ENCODE measurements around the gene ADH6. TPM values are rescaled to one million over a fixed set of nuclear protein-coding genes. Genes with fewer than 3 reads are reported as not detected.
A peak's percentile ranks its signal among the peaks of the same experiment; 100 is the strongest.
"Not testable (repeated sequence)": the region's sequence is repeated elsewhere in the genome, so short reads cannot be mapped to it uniquely, and the experiment has no call there.

The ADH6 gene
- total RNA-seq, 1 donor from 2014 or later = not detected

GRCh38 chr4:99234331-99235010, 15.4 kb upstream of the ADH6 start:
- DNase-seq (ENCODE audit: extremely low spot score in 2 of 2) = no peak
- Histone ChIP-seq H3K4me3 (no peak overlapping the region), H3K27ac (peak overlapping the region; percentile 42), H3K9me3 (no peaks in the 10 kb centered on the region), H3K36me3 (no peaks in the 10 kb centered on the region), H3K27me3 (no peaks in the 10 kb centered on the region), H3K4me1 (peaks cover 7% of the 10 kb centered on the region)
- intact Hi-C loops (cut with DNase I) = no loop called here
- TF ChIP-seq CTCF (IDR thresholded peaks at IDR 0.05) = no peak
- TF ChIP-seq POLR2A (IDR thresholded peaks at IDR 0.05) = no peak
- TF ChIP-seq POLR2AphosphoS5 (IDR thresholded peaks at IDR 0.05; ENCODE audit: insufficient read depth in 1 of 2, low read depth in 1 of 2) = no peak

- H3K27me3 ChIP-seq; H3K4me1 ChIP-seq; DNase-seq (ENCODE audit: extremely low spot score in 2 of 2); intact Hi-C loops (cut with DNase I); H3K27ac ChIP-seq; H3K4me3 ChIP-seq; H3K9me3 ChIP-seq; H3K36me3 ChIP-seq: not testable (repeated sequence)
Measured at GRCh38 chr4:99233397-99233796, 14.4 kb upstream of the ADH6 start.

- H3K36me3 ChIP-seq; H3K4me3 ChIP-seq; H3K9me3 ChIP-seq; H3K4me1 ChIP-seq; H3K27ac ChIP-seq; DNase-seq (ENCODE audit: extremely low spot score in 2 of 2); H3K27me3 ChIP-seq; intact Hi-C loops (cut with DNase I): not testable (repeated sequence)
Measured at GRCh38 chr4:99228706-99229105, 9.7 kb upstream of the ADH6 start.

- H3K4me1 ChIP-seq; H3K9me3 ChIP-seq; H3K27ac ChIP-seq; DNase-seq (ENCODE audit: extremely low spot score in 2 of 2); H3K27me3 ChIP-seq; H3K4me3 ChIP-seq; intact Hi-C loops (cut with DNase I); H3K36me3 ChIP-seq: not testable (repeated sequence)
Measured at GRCh38 chr4:99227646-99228045, 8.6 kb upstream of the ADH6 start.

GRCh38 chr4:99221980-99222379, 2.9 kb upstream of the ADH6 start:
- H3K36me3 ChIP-seq = no peaks in the 10 kb centered on the region
- DNase-seq (ENCODE audit: extremely low spot score in 2 of 2) = no peak
- no peaks in the 10 kb centered on the region for H3K9me3 ChIP-seq
- no peaks in the 10 kb centered on the region for H3K27me3 ChIP-seq
- no peak overlapping the region for H3K4me3 ChIP-seq
- TF ChIP-seq POLR2AphosphoS5 (IDR thresholded peaks at IDR 0.05; ENCODE audit: insufficient read depth in 1 of 2, low read depth in 1 of 2) (no peak), POLR2A (IDR thresholded peaks at IDR 0.05) (no peak), CTCF (IDR thresholded peaks at IDR 0.05) (no peak)
- H3K4me1 ChIP-seq = no peaks in the 10 kb centered on the region
- H3K27ac ChIP-seq = no peak overlapping the region
- intact Hi-C loops (cut with DNase I) = no loop called here

GRCh38 chr4:99219479-99219878, 433 bp upstream of the ADH6 start:
- Histone ChIP-seq H3K4me1 (no peaks in the 10 kb centered on the region), H3K36me3 (no peaks in the 10 kb centered on the region)
- TF ChIP-seq POLR2A (IDR thresholded peaks at IDR 0.05) = no peak

GRCh38 chr4:99215521-99215920, 3.5 kb downstream of the ADH6 start:
- no peak for DNase-seq (ENCODE audit: extremely low spot score in 2 of 2)
- H3K4me3 ChIP-seq = no peak overlapping the region
- no peaks in the 10 kb centered on the region for H3K9me3 ChIP-seq
- H3K27ac ChIP-seq = no peak overlapping the region
- H3K36me3 ChIP-seq = no peaks in the 10 kb centered on the region
- H3K4me1 ChIP-seq = no peaks in the 10 kb centered on the region
- intact Hi-C loops (cut with DNase I) = no loop called here
- no peaks in the 10 kb centered on the region for H3K27me3 ChIP-seq
- TF ChIP-seq POLR2A (IDR thresholded peaks at IDR 0.05) = no peak
- TF ChIP-seq CTCF (IDR thresholded peaks at IDR 0.05) = no peak
- no peak for TF ChIP-seq POLR2AphosphoS5 (IDR thresholded peaks at IDR 0.05; ENCODE audit: insufficient read depth in 1 of 2, low read depth in 1 of 2)

More at GRCh38 chr4:99219479-99219878, 433 bp upstream of the ADH6 start:
- H3K27ac ChIP-seq = no peak overlapping the region
- intact Hi-C loops (cut with DNase I) = no loop called here
- DNase-seq (ENCODE audit: extremely low spot score in 2 of 2) = no peak
- H3K27me3 ChIP-seq = no peaks in the 10 kb centered on the region
- no peaks in the 10 kb centered on the region for H3K9me3 ChIP-seq
- no peak overlapping the region for H3K4me3 ChIP-seq

Data from vagina (tissue), 2 donors.